ENCODE data around the gene PLEKHG4B.

Gene PLEKHG4B

GRCh38 chr5:49953-50544, 41.9 kb upstream of the PLEKHG4B start:
- Histone ChIP-seq H3K9ac (ENCODE audit: low read length) (no peak overlapping the region), H4K20me1 (ENCODE audit: insufficient read depth, low read length) (no peaks in the 10 kb centered on the region), H3K79me2 (ENCODE audit: low read length) (no peaks in the 10 kb centered on the region), H2AFZ (ENCODE audit: low read depth, low read length) (no peak overlapping the region), H3K4me2 (ENCODE audit: low read length) (no peak overlapping the region), H3K4me1 (ENCODE audit: low read length) (no peaks in the 10 kb centered on the region), H3K36me3 (replicated peaks; ENCODE audit: low read depth, low read length) (no peaks in the 10 kb centered on the region), H3K9me3 (ENCODE audit: insufficient read depth, low read length) (no peaks in the 10 kb centered on the region), H3K4me3 (ENCODE audit: low read length) (no peak overlapping the region), H3K27ac (ENCODE audit: low read length) (no peak overlapping the region), H3K27me3 (ENCODE audit: low read depth, low read length) (peaks cover 4% of the 10 kb centered on the region; the same call in 1 of the 2 replicates)
- no peak for TF ChIP-seq EZH2phosphoT487 (IDR thresholded peaks at IDR 0.05; ENCODE audit: low read depth)
- TF ChIP-seq, protein P1, sequence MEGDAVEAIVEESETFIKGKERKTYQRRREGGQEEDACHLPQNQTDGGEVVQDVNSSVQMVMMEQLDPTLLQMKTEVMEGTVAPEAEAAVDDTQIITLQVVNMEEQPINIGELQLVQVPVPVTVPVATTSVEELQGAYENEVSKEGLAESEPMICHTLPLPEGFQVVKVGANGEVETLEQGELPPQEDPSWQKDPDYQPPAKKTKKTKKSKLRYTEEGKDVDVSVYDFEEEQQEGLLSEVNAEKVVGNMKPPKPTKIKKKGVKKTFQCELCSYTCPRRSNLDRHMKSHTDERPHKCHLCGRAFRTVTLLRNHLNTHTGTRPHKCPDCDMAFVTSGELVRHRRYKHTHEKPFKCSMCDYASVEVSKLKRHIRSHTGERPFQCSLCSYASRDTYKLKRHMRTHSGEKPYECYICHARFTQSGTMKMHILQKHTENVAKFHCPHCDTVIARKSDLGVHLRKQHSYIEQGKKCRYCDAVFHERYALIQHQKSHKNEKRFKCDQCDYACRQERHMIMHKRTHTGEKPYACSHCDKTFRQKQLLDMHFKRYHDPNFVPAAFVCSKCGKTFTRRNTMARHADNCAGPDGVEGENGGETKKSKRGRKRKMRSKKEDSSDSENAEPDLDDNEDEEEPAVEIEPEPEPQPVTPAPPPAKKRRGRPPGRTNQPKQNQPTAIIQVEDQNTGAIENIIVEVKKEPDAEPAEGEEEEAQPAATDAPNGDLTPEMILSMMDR (IDR thresholded peaks at IDR 0.05; ENCODE audit: low read depth, low read length), result no peak

DNA sequence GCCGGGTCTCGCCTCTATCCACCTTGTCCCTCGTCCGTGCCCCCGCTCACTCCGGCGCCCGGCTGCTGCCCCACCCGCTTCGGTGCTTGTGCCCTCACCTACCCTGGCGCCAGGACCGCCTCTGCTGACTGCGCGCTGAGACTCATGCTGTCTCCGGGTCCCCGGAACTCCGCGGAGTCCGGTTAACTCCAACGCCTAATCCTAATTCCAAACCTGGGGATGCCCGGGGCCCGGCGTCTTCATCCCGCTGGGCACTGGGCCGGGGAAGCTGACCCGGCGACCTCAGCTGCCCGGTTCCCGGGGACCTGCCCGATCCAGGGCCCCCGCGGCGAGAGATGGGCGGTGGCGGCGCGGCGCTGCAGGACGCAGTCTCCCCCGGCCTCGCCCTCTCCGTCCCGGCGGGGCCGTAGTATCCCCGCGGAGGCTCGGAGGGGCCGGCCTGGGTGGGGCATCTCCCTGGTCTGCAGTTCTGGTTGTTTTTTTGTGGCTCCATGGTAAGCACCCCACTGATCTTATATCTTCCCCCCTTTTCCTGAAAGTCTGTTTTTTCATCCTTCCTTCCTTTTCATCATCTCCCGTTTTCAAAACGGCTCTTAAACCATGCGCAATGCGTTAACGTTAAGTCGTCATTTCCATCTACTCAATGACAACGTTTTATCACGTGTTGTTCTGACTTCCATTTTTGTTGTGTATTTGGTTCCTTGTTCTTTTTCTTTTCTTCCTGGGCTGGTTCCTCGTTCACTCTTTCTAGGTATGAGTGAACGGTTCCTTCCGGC, 41.1 kb upstream of the PLEKHG4B start:
- TF ChIP-seq, protein P1 (IDR thresholded peaks at IDR 0.05; ENCODE audit: low read depth, low read length), result no peak
- no peak for TF ChIP-seq EZH2phosphoT487 (IDR thresholded peaks at IDR 0.05; ENCODE audit: low read depth)
- Histone ChIP-seq H3K27ac (ENCODE audit: low read length) (no peak overlapping the region), H3K4me1 (ENCODE audit: low read length) (no peaks in the 10 kb centered on the region), H3K79me2 (ENCODE audit: low read length) (no peaks in the 10 kb centered on the region), H3K4me2 (ENCODE audit: low read length) (no peak overlapping the region), H3K27me3 (ENCODE audit: low read depth, low read length) (no peaks in the 10 kb centered on the region), H3K9ac (ENCODE audit: low read length) (no peak overlapping the region), H4K20me1 (ENCODE audit: insufficient read depth, low read length) (no peaks in the 10 kb centered on the region), H2AFZ (ENCODE audit: low read depth, low read length) (no peak overlapping the region), H3K4me3 (ENCODE audit: low read length) (no peak overlapping the region), H3K36me3 (replicated peaks; ENCODE audit: low read depth, low read length) (no peaks in the 10 kb centered on the region), H3K9me3 (ENCODE audit: insufficient read depth, low read length) (no peaks in the 10 kb centered on the region)

GRCh38 chr5:51500-51823, 40.5 kb upstream of the PLEKHG4B start:
- Histone ChIP-seq H3K9me3 (ENCODE audit: insufficient read depth, low read length) (no peaks in the 10 kb centered on the region), H3K9ac (ENCODE audit: low read length) (no peak overlapping the region), H2AFZ (ENCODE audit: low read depth, low read length) (no peak overlapping the region), H3K27me3 (ENCODE audit: low read depth, low read length) (no peaks in the 10 kb centered on the region), H4K20me1 (ENCODE audit: insufficient read depth, low read length) (no peaks in the 10 kb centered on the region), H3K4me1 (ENCODE audit: low read length) (no peaks in the 10 kb centered on the region), H3K36me3 (replicated peaks; ENCODE audit: low read depth, low read length) (no peaks in the 10 kb centered on the region), H3K79me2 (ENCODE audit: low read length) (no peaks in the 10 kb centered on the region), H3K4me3 (ENCODE audit: low read length) (no peak overlapping the region), H3K27ac (ENCODE audit: low read length) (no peak overlapping the region), H3K4me2 (ENCODE audit: low read length) (no peak overlapping the region)
- TF ChIP-seq, protein P1 (IDR thresholded peaks at IDR 0.05; ENCODE audit: low read depth, low read length), result no peak
- TF ChIP-seq EZH2phosphoT487 (IDR thresholded peaks at IDR 0.05; ENCODE audit: low read depth), result no peak

DNA sequence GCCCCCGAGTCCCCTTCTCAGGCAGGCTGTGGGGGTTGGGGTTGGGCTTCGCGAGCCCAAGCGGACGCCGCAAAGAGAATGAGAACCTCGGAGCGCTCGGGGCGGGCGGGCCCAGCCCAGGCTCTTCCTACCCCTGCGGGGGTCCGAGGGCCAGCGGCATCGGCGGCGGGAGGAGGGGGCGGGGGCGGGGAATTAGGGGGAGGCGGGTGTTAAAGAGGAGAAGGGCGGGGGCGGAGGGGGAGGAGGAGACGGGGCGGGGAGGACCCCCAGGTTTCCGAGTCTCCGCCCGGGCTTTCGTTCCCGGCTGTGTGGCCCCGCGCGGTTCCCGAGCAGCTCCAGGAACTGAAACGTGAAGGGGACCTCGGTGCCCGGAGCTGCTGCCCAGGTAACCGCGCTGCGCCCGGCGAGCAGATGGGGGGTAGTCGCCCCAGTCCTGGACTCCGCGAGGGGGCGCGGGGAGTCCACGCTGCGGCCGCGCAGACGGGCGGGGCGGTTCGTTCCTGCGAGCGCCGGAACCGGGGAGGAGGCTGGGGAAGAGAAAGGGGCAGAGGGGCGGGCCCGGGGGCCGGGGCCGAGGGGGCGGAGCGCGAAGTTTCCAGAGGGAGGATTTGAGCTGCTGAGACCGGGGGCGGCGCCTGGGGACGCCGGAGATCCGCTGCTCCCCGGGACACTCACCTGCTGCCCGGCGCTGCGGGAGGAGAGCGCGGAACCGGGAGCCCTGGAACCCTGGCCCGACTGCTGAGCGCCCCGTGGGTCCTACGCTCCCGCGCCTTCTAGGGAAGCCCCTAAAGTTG, 38.4 kb upstream of the PLEKHG4B start:
- no peaks in the 10 kb centered on the region for H3K9me3 ChIP-seq (ENCODE audit: insufficient read depth, low read length)
- H3K27me3 ChIP-seq (ENCODE audit: low read depth, low read length), result no peaks in the 10 kb centered on the region
- H3K9ac ChIP-seq (ENCODE audit: low read length), result no peak overlapping the region
- no peaks in the 10 kb centered on the region for H3K79me2 ChIP-seq (ENCODE audit: low read length)
- H2AFZ ChIP-seq (ENCODE audit: low read depth, low read length), result no peak overlapping the region
- no peak for TF ChIP-seq EZH2phosphoT487 (IDR thresholded peaks at IDR 0.05; ENCODE audit: low read depth)
- TF ChIP-seq, protein P1 (IDR thresholded peaks at IDR 0.05; ENCODE audit: low read depth, low read length), result no peak
- H3K4me1 ChIP-seq (ENCODE audit: low read length), result no peaks in the 10 kb centered on the region
- H3K4me2 ChIP-seq (ENCODE audit: low read length), result no peak overlapping the region
- H3K36me3 ChIP-seq (replicated peaks; ENCODE audit: low read depth, low read length), result no peaks in the 10 kb centered on the region
- no peak overlapping the region for H3K27ac ChIP-seq (ENCODE audit: low read length)
- H3K4me3 ChIP-seq (ENCODE audit: low read length), result no peak overlapping the region
- H4K20me1 ChIP-seq (ENCODE audit: insufficient read depth, low read length), result no peaks in the 10 kb centered on the region

All from OCI-LY3 (cell line).